Activated B cell treated with CpG ODN at 0.5 μM for 24 hours (primary cell): Measurements from ENCODE around the gene BCAS3. TPM values are rescaled to one million over a fixed set of nuclear protein-coding genes. Genes with fewer than 3 reads are reported as not detected.

Source experiments
- ATAC-seq: fragments of 200-7000 bp; cut with Tn5 transposase; one replicate; pipeline ENCODE4 v1.10.0; 2021; ENCODE audit warnings: low read depth, mild to moderate bottlenecking, moderate library complexity
- CTCF ChIA-PET: fragments of 350-600 bp; sonication (Branson Sonifier 250); formaldehyde crosslinking; loops from one replicate; lab custom pipeline; 2021; ENCODE audit warnings: antibody characterized with exemption; lab: Charles Lee
- POLR2A ChIA-PET: fragments of 350-600 bp; sonication (Branson Sonifier 250); formaldehyde crosslinking; loops from one replicate; lab custom pipeline; 2021; ENCODE audit warnings: antibody characterized with exemption; lab: Charles Lee
- DNase-seq: peaks from one replicate; pipeline ENCODE4 v3.0.0; 2022
- H3K27ac Mint-ChIP-seq: one replicate; pipeline ENCODE4 v1.8.0; 2020; ENCODE audit warnings: mixed read lengths
- H3K27me3 Mint-ChIP-seq: one replicate; pipeline ENCODE4 v1.8.0; 2021; ENCODE audit warnings: mixed read lengths
- H3K36me3 Mint-ChIP-seq: one replicate; pipeline ENCODE4 v1.8.0; 2021; ENCODE audit warnings: low read depth, mixed read lengths
- H3K4me1 Mint-ChIP-seq: one replicate; pipeline ENCODE4 v1.8.0; 2021; ENCODE audit warnings: mixed read lengths
- H3K4me3 Mint-ChIP-seq: one replicate; pipeline ENCODE4 v1.8.0; 2020; ENCODE audit warnings: mild to moderate bottlenecking, mixed read lengths
- H3K9me3 Mint-ChIP-seq: one replicate; pipeline ENCODE4 v1.8.0; 2020; ENCODE audit warnings: mixed read lengths
- CTCF ChIP-seq: fragments of 200-600 bp; IDR thresholded peaks from one replicate; pipeline ENCODE4 v1.8.0; 2022; ENCODE audit warnings: antibody characterized with exemption, mild to moderate bottlenecking
- intact Hi-C: fragments of 100-400 bp; cut with micrococcal nuclease; formaldehyde crosslinking; loops from one replicate; pipeline ENCODE4 v1.15.1; 2024
- total RNA-seq: library from RNA; stranded (reverse); gene quantifications from 2 replicates; pipeline ENCODE4 v1.2.3, GENCODE V29; 2022

Gene BCAS3
- total RNA-seq, 1 donor from 2014 or later, result 37.5 TPM

GRCh38 chr17:61306003-61306402 is 628.4 kb downstream of the BCAS3 start:
- Mint-ChIP-seq H3K9me3 (no peaks in the 10 kb centered on the region), H3K27me3 (no peaks in the 10 kb centered on the region), H3K27ac (no peak overlapping the region), H3K4me1 (no peaks in the 10 kb centered on the region), H3K36me3 (no peaks in the 10 kb centered on the region), H3K4me3 (no peak overlapping the region)
- intact Hi-C loops, result no loop called here
- ChIA-PET CTCF (no interaction called here), POLR2A (no interaction called here)
- no peak for TF ChIP-seq CTCF
- no peak for DNase-seq
- ATAC-seq, result no peak

GRCh38 chr17:61307905-61308886 is 630.5 kb downstream of the BCAS3 start:
- no peaks in the 10 kb centered on the region for H3K36me3 Mint-ChIP-seq
- DNase-seq (no peak), ATAC-seq (no peak)
- H3K27ac Mint-ChIP-seq, result no peak overlapping the region
- intact Hi-C loops, result no loop called here
- no peaks in the 10 kb centered on the region for H3K27me3 Mint-ChIP-seq
- POLR2A ChIA-PET, result interaction anchor here (0.7 kb wide), 1 partner anchor 584 kb away, joined by 7 read pairs; no protein-coding TSS in a partner anchor
- no peak overlapping the region for H3K4me3 Mint-ChIP-seq
- CTCF ChIA-PET, result no interaction called here
- no peaks in the 10 kb centered on the region for H3K9me3 Mint-ChIP-seq
- no peak for TF ChIP-seq CTCF
- no peaks in the 10 kb centered on the region for H3K4me1 Mint-ChIP-seq

- Mint-ChIP-seq H3K36me3 (no peaks in the 10 kb centered on the region), H3K27me3 (no peaks in the 10 kb centered on the region), H3K4me3 (no peak overlapping the region), H3K9me3 (no peaks in the 10 kb centered on the region), H3K27ac (no peak overlapping the region), H3K4me1 (no peaks in the 10 kb centered on the region)
- ChIA-PET CTCF (no interaction called here), POLR2A (no interaction called here)
- ATAC-seq (no peak), DNase-seq (no peak)
- no peak for TF ChIP-seq CTCF
- intact Hi-C loops, result no loop called here
Measured at GRCh38 chr17:61309362-61310256, 632.0 kb downstream of the BCAS3 start.

- ATAC-seq (no peak), DNase-seq (no peak)
- no peaks in the 10 kb centered on the region for H3K36me3 Mint-ChIP-seq
- H3K27me3 Mint-ChIP-seq, result no peaks in the 10 kb centered on the region
- POLR2A ChIA-PET, result no interaction called here
- no peak for TF ChIP-seq CTCF
- no peak overlapping the region for H3K4me3 Mint-ChIP-seq
- intact Hi-C loops, result no loop called here
- H3K9me3 Mint-ChIP-seq, result no peaks in the 10 kb centered on the region
- no peak overlapping the region for H3K27ac Mint-ChIP-seq
- no peaks in the 10 kb centered on the region for H3K4me1 Mint-ChIP-seq
- CTCF ChIA-PET, result no interaction called here
Measured at GRCh38 chr17:61310590-61310989, 632.9 kb downstream of the BCAS3 start.
